Measurements from ENCODE around the gene CSK. TPM values are rescaled to one million over a fixed set of nuclear protein-coding genes. Genes with fewer than 3 reads are reported as not detected.

Gene CSK
- polyA plus RNA-seq, 1 of the 3 experiments (the other 2 are of a cell fraction) = 53.1 TPM

- H3K27me3 ChIP-seq (ENCODE audit: insufficient read depth) = no peaks in the 10 kb centered on the region
- no peak overlapping the region for H3K4me3 ChIP-seq (ENCODE audit: low read depth in 2 of 2, low read length in 1 of 2)
- H3K27ac ChIP-seq (ENCODE audit: low read depth in 2 of 2, low read length in 1 of 2) = peak overlapping the region in 1 of 2 experiments; percentile 74; a peak in 1 of 4 replicates
- H3K9ac ChIP-seq = no peak overlapping the region
- peaks cover 16 to 64% of the 10 kb centered on the region in 2 experiments for H3K4me1 ChIP-seq (ENCODE audit: control insufficient read depth in 1 of 2, insufficient read depth in 2 of 2, low read depth in 1 of 2, low read length in 1 of 2)
- peaks cover 0 to 10% of the 10 kb centered on the region in 2 experiments for H3K36me3 ChIP-seq (replicated peaks in 1 of 2; ENCODE audit: control insufficient read depth in 1 of 2, insufficient read depth in 2 of 2, low read length in 1 of 2)
- 99% methylated on average over 9 of the region's 14 CpGs for WGBS (ENCODE audit: low lambda C conversion rate)
- no peak overlapping the region for H2AFZ ChIP-seq (ENCODE audit: low read depth)
- H3K9me2 ChIP-seq = no peaks in the 10 kb centered on the region
- H3F3A ChIP-seq (replicated peaks; ENCODE audit: insufficient read depth) = peaks cover 14% of the 10 kb centered on the region
- POLR2A ChIA-PET = no interaction called here
- DNase-seq = no peak
- CTCF ChIA-PET = interaction anchor here (1.6 to 3.0 kb wide), 5 partner anchors 10 to 21 kb away, joined by 8 to 10 read pairs (median 9); no protein-coding TSS in a partner anchor
- H3K4me2 ChIP-seq = peak overlapping the region; percentile 15; the same call in 1 of the 2 replicates
- H3K79me2 ChIP-seq (ENCODE audit: insufficient read depth) = peaks cover 95% of the 10 kb centered on the region
- H4K20me1 ChIP-seq (ENCODE audit: insufficient read depth) = peaks cover 96% of the 10 kb centered on the region
- TF ChIP-seq TCF12 (IDR thresholded peaks at IDR 0.05) (no peak), FOSL2 (IDR thresholded peaks at IDR 0.05; ENCODE audit: borderline replicate concordance, low read depth) (no peak), SIN3A (IDR thresholded peaks at IDR 0.05; ENCODE audit: borderline replicate concordance, low read depth, low read length) (no peak), USF2 (IDR thresholded peaks at IDR 0.05; ENCODE audit: borderline replicate concordance, low read depth, low read length) (no peak), ZBTB33 (IDR thresholded peaks at IDR 0.05; ENCODE audit: borderline replicate concordance, low read depth) (no peak), FOXM1 (IDR thresholded peaks at IDR 0.05; ENCODE audit: low read depth) (no peak), NRF1 (IDR thresholded peaks at IDR 0.05; ENCODE audit: low read depth, low read length) (no peak), POLR2AphosphoS5 (IDR thresholded peaks at IDR 0.05; ENCODE audit: low read depth, low read length) (no peak), FOXJ3 (CRISPR knock-in tag; IDR thresholded peaks at IDR 0.05) (no peak), PBX3 (IDR thresholded peaks at IDR 0.05) (no peak)
- no peaks in the 10 kb centered on the region for H3K9me3 ChIP-seq
These were observed 7.3 kb downstream of the CSK start for GRCh38 chr15:74789171-74789631.

- peaks cover 13 to 60% of the 10 kb centered on the region in 2 experiments for H3K4me1 ChIP-seq (ENCODE audit: control insufficient read depth in 1 of 2, insufficient read depth in 2 of 2, low read depth in 1 of 2, low read length in 1 of 2)
- no peak overlapping the region for H2AFZ ChIP-seq (ENCODE audit: low read depth)
- H4K20me1 ChIP-seq (ENCODE audit: insufficient read depth) = peaks cover 96% of the 10 kb centered on the region
- DNase-seq = no peak
- H3K9me3 ChIP-seq = no peaks in the 10 kb centered on the region
- peaks cover 95% of the 10 kb centered on the region for H3K79me2 ChIP-seq (ENCODE audit: insufficient read depth)
- no peaks in the 10 kb centered on the region for H3K27me3 ChIP-seq (ENCODE audit: insufficient read depth)
- no peaks in the 10 kb centered on the region for H3K9me2 ChIP-seq
- peaks cover 0 to 8% of the 10 kb centered on the region in 2 experiments for H3K36me3 ChIP-seq (replicated peaks in 1 of 2; ENCODE audit: control insufficient read depth in 1 of 2, insufficient read depth in 2 of 2, low read length in 1 of 2)
- peak overlapping the region; percentile 48; the same call in 1 of the 2 replicates for H3K9ac ChIP-seq
- H3F3A ChIP-seq (replicated peaks; ENCODE audit: insufficient read depth) = peaks cover 14% of the 10 kb centered on the region
- no peak for TF ChIP-seq TEAD4 (IDR thresholded peaks at IDR 0.05; ENCODE audit: borderline replicate concordance, insufficient read depth)
- TF ChIP-seq SMC3 (IDR thresholded peaks at IDR 0.05; ENCODE audit: low read depth, low read length) = no peak
- no peak for TF ChIP-seq FOSL2 (IDR thresholded peaks at IDR 0.05; ENCODE audit: borderline replicate concordance, low read depth)
- TF ChIP-seq FOXJ3 (CRISPR knock-in tag; IDR thresholded peaks at IDR 0.05) = no peak
- no peak for TF ChIP-seq NFIC (IDR thresholded peaks at IDR 0.05; ENCODE audit: borderline replicate concordance)
- TF ChIP-seq TCF12 (IDR thresholded peaks at IDR 0.05) = no peak
- no peak for TF ChIP-seq RCOR1 (IDR thresholded peaks at IDR 0.05; ENCODE audit: low read length)
- no peak for TF ChIP-seq RAD21 (IDR thresholded peaks at IDR 0.05; ENCODE audit: low read length)
- no peak for TF ChIP-seq REST (IDR thresholded peaks at IDR 0.05; ENCODE audit: low read depth, low read length)
- H3K27ac ChIP-seq (ENCODE audit: low read depth in 2 of 2, low read length in 1 of 2) = peak overlapping the region; percentile 67 to 74
- ChIA-PET POLR2A (no interaction called here), CTCF (interaction anchor here (0.7 to 3.0 kb wide), 8 partner anchors 8 to 161 kb away, joined by 3 to 11 read pairs (median 8); partner anchors contain the start of gene CSK)
- H3K4me3 ChIP-seq (ENCODE audit: low read depth in 2 of 2, low read length in 1 of 2) = no peak overlapping the region; a peak in 1 of 4 replicates
- H3K4me2 ChIP-seq = peak overlapping the region; percentile 65; the same call in 1 of the 2 replicates
- 66% methylated on average over 2 of the region's 3 CpGs for WGBS (ENCODE audit: low lambda C conversion rate)
These were observed 7.8 kb downstream of the CSK start for GRCh38 chr15:74789741-74790079.
